ENCODE measurements around the gene APLP2. TPM values are rescaled to one million over a fixed set of nuclear protein-coding genes. Genes with fewer than 3 reads are reported as not detected.

APLP2 gene
- total and polyA plus RNA-seq, 2 experiments from 2014 or later = 322 to 362 TPM

DNA sequence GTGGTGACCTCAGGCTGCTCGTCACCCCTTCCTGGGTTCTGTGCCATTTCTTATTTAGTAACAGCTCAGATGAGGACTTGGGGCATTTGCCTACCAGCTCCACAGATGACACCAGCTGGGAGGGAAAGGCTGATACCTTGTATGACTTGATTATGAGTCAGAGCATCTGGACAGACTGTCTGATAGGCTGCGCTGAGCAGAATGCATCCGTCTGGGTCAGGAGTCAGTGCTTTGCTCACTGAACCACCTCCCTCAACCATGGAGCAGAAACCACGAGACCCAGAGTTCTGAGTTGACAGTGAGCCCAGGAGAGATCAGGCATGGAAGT is 96.7 kb downstream of the APLP2 start (continued):
- TF ChIP-seq CREB1 (CRISPR knock-in tag; IDR thresholded peaks at IDR 0.05; ENCODE audit: low read depth) (no peak), JUNB (IDR thresholded peaks at IDR 0.05; ENCODE audit: unreplicated experiment) (no peak), POLR2AphosphoS5 (IDR thresholded peaks at IDR 0.05; ENCODE audit: low read depth) (no peak), STAT1 (IDR thresholded peaks at IDR 0.05; ENCODE audit: unreplicated experiment) (no peak), EZH2phosphoT487 (IDR thresholded peaks at IDR 0.05; ENCODE audit: unreplicated experiment) (no peak)

DNA sequence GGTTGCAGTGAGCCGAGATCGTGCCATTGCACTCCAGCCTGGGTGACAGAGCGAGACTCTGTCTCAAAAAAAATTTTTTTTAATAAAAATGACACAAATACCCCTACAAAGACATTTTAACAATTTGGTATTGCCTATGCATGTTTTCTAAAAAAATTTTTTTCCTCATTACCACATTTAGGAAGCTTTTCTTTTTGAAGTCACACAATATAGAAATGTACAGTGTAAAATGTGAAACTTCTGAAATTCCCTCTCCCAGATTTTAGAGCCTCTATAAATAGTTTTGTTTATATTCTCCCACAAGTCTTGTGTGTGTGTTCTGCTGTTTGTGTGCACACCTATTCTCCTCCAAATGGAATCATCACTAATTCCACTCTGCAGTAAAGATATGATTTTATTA is 97.5 kb downstream of the APLP2 start:
- H3K4me1 Mint-ChIP-seq = peaks cover 17% of the 10 kb centered on the region
- H3K79me2 ChIP-seq (replicated peaks; ENCODE audit: insufficient read depth) = peaks cover 3% of the 10 kb centered on the region; the same call in 1 of the 2 replicates

More for the DNA sequence above, 97.5 kb downstream of the APLP2 start:
- no peak overlapping the region for H3K27ac ChIP-seq (ENCODE audit: low read depth)
- H3K36me3 Mint-ChIP-seq (ENCODE audit: low read depth) = no peaks in the 10 kb centered on the region
- no peak overlapping the region for H3K4me3 Mint-ChIP-seq
- no peak overlapping the region for H2AFZ ChIP-seq
- ATAC-seq (no peak), DNase-seq (ENCODE audit: low spot score) (no peak)
- no peaks in the 10 kb centered on the region for H3K4me1 ChIP-seq (ENCODE audit: insufficient read depth)
- no peak overlapping the region for H3K4me3 ChIP-seq
- TF ChIP-seq STAT1 (IDR thresholded peaks at IDR 0.05; ENCODE audit: unreplicated experiment) (no peak), NANOG (IDR thresholded peaks at IDR 0.05; ENCODE audit: borderline replicate concordance) (no peak), CREB1 (CRISPR knock-in tag; IDR thresholded peaks at IDR 0.05; ENCODE audit: low read depth) (no peak), CTCF (conservative IDR thresholded peaks at IDR 0.05; ENCODE audit: low read depth in 2 of 2) (no peak), ZNF331 (CRISPR knock-in tag; IDR thresholded peaks at IDR 0.05; ENCODE audit: low read depth) (no peak), JUNB (IDR thresholded peaks at IDR 0.05; ENCODE audit: unreplicated experiment) (no peak), EZH2phosphoT487 (IDR thresholded peaks at IDR 0.05; ENCODE audit: unreplicated experiment) (no peak), EZH2 (IDR thresholded peaks at IDR 0.05; ENCODE audit: low read depth, unreplicated experiment) (no peak), REST (IDR thresholded peaks at IDR 0.05; ENCODE audit: unreplicated experiment) (no peak), POLR2AphosphoS5 (IDR thresholded peaks at IDR 0.05; ENCODE audit: low read depth) (no peak), ZNF114 (CRISPR knock-in tag; IDR thresholded peaks at IDR 0.05) (no peak)
- TF ChIP-seq, protein P1, sequence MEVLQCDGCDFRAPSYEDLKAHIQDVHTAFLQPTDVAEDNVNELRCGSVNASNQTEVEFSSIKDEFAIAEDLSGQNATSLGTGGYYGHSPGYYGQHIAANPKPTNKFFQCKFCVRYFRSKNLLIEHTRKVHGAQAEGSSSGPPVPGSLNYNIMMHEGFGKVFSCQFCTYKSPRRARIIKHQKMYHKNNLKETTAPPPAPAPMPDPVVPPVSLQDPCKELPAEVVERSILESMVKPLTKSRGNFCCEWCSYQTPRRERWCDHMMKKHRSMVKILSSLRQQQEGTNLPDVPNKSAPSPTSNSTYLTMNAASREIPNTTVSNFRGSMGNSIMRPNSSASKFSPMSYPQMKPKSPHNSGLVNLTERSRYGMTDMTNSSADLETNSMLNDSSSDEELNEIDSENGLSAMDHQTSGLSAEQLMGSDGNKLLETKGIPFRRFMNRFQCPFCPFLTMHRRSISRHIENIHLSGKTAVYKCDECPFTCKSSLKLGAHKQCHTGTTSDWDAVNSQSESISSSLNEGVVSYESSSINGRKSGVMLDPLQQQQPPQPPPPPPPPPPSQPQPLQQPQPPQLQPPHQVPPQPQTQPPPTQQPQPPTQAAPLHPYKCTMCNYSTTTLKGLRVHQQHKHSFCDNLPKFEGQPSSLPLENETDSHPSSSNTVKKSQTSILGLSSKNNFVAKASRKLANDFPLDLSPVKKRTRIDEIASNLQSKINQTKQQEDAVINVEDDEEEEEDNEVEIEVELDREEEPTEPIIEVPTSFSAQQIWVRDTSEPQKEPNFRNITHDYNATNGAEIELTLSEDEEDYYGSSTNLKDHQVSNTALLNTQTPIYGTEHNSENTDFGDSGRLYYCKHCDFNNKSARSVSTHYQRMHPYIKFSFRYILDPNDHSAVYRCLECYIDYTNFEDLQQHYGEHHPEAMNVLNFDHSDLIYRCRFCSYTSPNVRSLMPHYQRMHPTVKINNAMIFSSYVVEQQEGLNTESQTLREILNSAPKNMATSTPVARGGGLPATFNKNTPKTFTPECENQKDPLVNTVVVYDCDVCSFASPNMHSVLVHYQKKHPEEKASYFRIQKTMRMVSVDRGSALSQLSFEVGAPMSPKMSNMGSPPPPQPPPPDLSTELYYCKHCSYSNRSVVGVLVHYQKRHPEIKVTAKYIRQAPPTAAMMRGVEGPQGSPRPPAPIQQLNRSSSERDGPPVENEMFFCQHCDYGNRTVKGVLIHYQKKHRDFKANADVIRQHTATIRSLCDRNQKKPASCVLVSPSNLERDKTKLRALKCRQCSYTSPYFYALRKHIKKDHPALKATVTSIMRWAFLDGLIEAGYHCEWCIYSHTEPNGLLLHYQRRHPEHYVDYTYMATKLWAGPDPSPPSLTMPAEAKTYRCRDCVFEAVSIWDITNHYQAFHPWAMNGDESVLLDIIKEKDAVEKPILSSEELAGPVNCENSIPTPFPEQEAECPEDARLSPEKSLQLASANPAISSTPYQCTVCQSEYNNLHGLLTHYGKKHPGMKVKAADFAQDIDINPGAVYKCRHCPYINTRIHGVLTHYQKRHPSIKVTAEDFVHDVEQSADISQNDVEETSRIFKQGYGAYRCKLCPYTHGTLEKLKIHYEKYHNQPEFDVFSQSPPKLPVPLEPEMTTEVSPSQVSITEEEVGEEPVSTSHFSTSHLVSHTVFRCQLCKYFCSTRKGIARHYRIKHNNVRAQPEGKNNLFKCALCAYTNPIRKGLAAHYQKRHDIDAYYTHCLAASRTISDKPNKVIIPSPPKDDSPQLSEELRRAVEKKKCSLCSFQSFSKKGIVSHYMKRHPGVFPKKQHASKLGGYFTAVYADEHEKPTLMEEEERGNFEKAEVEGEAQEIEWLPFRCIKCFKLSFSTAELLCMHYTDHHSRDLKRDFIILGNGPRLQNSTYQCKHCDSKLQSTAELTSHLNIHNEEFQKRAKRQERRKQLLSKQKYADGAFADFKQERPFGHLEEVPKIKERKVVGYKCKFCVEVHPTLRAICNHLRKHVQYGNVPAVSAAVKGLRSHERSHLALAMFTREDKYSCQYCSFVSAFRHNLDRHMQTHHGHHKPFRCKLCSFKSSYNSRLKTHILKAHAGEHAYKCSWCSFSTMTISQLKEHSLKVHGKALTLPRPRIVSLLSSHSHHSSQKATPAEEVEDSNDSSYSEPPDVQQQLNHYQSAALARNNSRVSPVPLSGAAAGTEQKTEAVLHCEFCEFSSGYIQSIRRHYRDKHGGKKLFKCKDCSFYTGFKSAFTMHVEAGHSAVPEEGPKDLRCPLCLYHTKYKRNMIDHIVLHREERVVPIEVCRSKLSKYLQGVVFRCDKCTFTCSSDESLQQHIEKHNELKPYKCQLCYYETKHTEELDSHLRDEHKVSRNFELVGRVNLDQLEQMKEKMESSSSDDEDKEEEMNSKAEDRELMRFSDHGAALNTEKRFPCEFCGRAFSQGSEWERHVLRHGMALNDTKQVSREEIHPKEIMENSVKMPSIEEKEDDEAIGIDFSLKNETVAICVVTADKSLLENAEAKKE (CRISPR knock-in tag; IDR thresholded peaks at IDR 0.05) = no peak
- TF ChIP-seq, protein P2, sequence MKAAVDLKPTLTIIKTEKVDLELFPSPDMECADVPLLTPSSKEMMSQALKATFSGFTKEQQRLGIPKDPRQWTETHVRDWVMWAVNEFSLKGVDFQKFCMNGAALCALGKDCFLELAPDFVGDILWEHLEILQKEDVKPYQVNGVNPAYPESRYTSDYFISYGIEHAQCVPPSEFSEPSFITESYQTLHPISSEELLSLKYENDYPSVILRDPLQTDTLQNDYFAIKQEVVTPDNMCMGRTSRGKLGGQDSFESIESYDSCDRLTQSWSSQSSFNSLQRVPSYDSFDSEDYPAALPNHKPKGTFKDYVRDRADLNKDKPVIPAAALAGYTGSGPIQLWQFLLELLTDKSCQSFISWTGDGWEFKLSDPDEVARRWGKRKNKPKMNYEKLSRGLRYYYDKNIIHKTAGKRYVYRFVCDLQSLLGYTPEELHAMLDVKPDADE (IDR thresholded peaks at IDR 0.05) = no peak
- H3K27me3 ChIP-seq (ENCODE audit: insufficient read depth) = peaks cover 40% of the 10 kb centered on the region
- H3K4me2 ChIP-seq = no peak overlapping the region
- H4K20me1 ChIP-seq (replicated peaks; ENCODE audit: insufficient read depth) = peaks cover 26% of the 10 kb centered on the region
- no peaks in the 10 kb centered on the region for H3K9me3 Mint-ChIP-seq
- H3F3A ChIP-seq (replicated peaks; ENCODE audit: low read depth) = no peaks in the 10 kb centered on the region
- H3K27ac Mint-ChIP-seq = no peak overlapping the region
- H3K27me3 Mint-ChIP-seq (ENCODE audit: insufficient read depth, low read depth, poor library complexity) = peaks cover 45% of the 10 kb centered on the region
- no peaks in the 10 kb centered on the region for H3K9me2 ChIP-seq (ENCODE audit: insufficient read depth)
- no peaks in the 10 kb centered on the region; the same call in 1 of the 2 replicates for H3K36me3 ChIP-seq (ENCODE audit: insufficient read depth)

Measured in GM23338 (cell line).